Right lobe of liver (tissue), 6 donors: ENCODE measurements around the gene KRT80. TPM values are rescaled to one million over a fixed set of nuclear protein-coding genes. Genes with fewer than 3 reads are reported as not detected.
"Not testable (repeated sequence)": the region's sequence is repeated elsewhere in the genome, so short reads cannot be mapped to it uniquely, and the experiment has no call there.

Experiments used
- ATAC-seq, 4 donors: fragments of 200-7000 bp; cut with Tn5 transposase; one replicate each; pipeline ENCODE4 v1.9.1; 2020; ENCODE audit warnings: mild to moderate bottlenecking in 4 of 4, moderate library complexity in 4 of 4
- DNase-seq, 3 donors: peaks; one replicate each; pipeline ENCODE4 v3.0.0-alpha.2; 2020
- H3K27ac ChIP-seq, 3 donors: fragments of 200-600 bp; one replicate each; pipeline ENCODE4 v1.8.0; 2022
- H3K27me3 ChIP-seq, 2 donors: fragments of 200-600 bp; one replicate each; pipeline ENCODE4 v1.8.0; 2022
- H3K36me3 ChIP-seq, 4 donors: fragments of 200-600 bp; sonication (generic) in 1 of 4; one replicate each; pipeline versions ENCODE4 v1.5.1 to v1.8.0; 2017 to 2022; ENCODE audit warnings: control low read depth in 1 of 4
- H3K4me1 ChIP-seq, 4 donors: fragments of 200-600 bp; sonication (generic) in 1 of 4; one replicate each; pipeline versions ENCODE4 v1.5.1 to v1.8.0; 2017 to 2022; ENCODE audit warnings: control low read depth in 1 of 4
- H3K4me3 ChIP-seq, 3 donors: fragments of 200-600 bp; one replicate each; pipeline ENCODE4 v1.8.0; 2022
- H3K9me3 ChIP-seq, 4 donors: fragments of 200-600 bp; sonication (generic) in 1 of 4; one replicate each; pipeline versions ENCODE4 v1.5.1 to v1.8.0; 2017 to 2022; ENCODE audit warnings: control low read depth in 1 of 4
- POLR2A ChIP-seq: fragments of 450-650 bp; IDR thresholded peaks from one replicate; pipeline ENCODE4 v1.6.1; 2017; ENCODE audit warnings: antibody characterized with exemption, mild to moderate bottlenecking
- WGBS: methylation state at CpG from one replicate; pipeline ENCODE4 v1.1.6; 2018; ENCODE audit warnings: low coverage, low lambda C conversion rate; ENCODE audit not compliant: insufficient coverage; ENCODE audit errors: missing lambda C conversion rate; 5-methylcytosine and 5-hydroxymethylcytosine counted together
- intact Hi-C, 2 donors: fragments of 100-400 bp; cut with DNase I; formaldehyde crosslinking; loops; one replicate each; pipeline versions ENCODE4 v1.11.2 to v1.14.1; 2022
- long read RNA-seq: library from polyadenylated mRNA; unstranded; transcript quantifications from one replicate; pipeline ENCODE4 v2.0.0, GENCODE V29; 2019
- total RNA-seq, 6 experiments: library from RNA; depleted of rRNA in 2 of 6; stranded (reverse); fragments of >200 nt in 2 of 6; fragmentation: NEBNext Ultra II Directional in 3 of 6; extraction: Animal tissue kit (Norgen Biotek cat#: 25700) in 3 of 6; gene quantifications; one replicate each; pipeline versions ENCODE4 v1.1.0 to v1.2.4, GENCODE V29; 2016 to 2023
- TF ChIP-seq, protein P1 (sequence below), 4 donors: fragments of 200-600 bp in 3 of 4; fragments of 450-650 bp in 1 of 4; IDR thresholded peaks; one replicate each; pipeline versions ENCODE4 v1.5.1 to v1.8.0; 2016 to 2022; ENCODE audit warnings: antibody characterized with exemption in 4 of 4, mild to moderate bottlenecking in 2 of 4
- donor health status: DM: no; HTN: yes; CAD: no.
- donor health status: DM: no; HTN: no; CAD: no.
- donor health status: DM: no; HTN: no; CAD: no.
- donor health status: DM: no; HTN: yes; CAD: no.
- donor health status: DM: no; HTN: yes; CAD: no.

KRT80 gene
- under 1 TPM; 0.09 to 0.51 (median 0.15) TPM for total RNA-seq
- long read RNA-seq, partial matches to known transcripts, result 0 of 1 reads
- long read RNA-seq, other reads (novel, unspliced or antisense), result 1 of 1 reads

- H3K4me1 ChIP-seq, result no peaks in the 10 kb centered on the region
- no peaks in the 10 kb centered on the region for H3K36me3 ChIP-seq
- ATAC-seq (peak; percentile 76 to 95 (median 86)), DNase-seq (peak; percentile 82 to 91 (median 90))
- intact Hi-C loops, result no loop called here
- no peak within 1 kb of the TSS for H3K4me3 ChIP-seq
- TF ChIP-seq, protein P1, sequence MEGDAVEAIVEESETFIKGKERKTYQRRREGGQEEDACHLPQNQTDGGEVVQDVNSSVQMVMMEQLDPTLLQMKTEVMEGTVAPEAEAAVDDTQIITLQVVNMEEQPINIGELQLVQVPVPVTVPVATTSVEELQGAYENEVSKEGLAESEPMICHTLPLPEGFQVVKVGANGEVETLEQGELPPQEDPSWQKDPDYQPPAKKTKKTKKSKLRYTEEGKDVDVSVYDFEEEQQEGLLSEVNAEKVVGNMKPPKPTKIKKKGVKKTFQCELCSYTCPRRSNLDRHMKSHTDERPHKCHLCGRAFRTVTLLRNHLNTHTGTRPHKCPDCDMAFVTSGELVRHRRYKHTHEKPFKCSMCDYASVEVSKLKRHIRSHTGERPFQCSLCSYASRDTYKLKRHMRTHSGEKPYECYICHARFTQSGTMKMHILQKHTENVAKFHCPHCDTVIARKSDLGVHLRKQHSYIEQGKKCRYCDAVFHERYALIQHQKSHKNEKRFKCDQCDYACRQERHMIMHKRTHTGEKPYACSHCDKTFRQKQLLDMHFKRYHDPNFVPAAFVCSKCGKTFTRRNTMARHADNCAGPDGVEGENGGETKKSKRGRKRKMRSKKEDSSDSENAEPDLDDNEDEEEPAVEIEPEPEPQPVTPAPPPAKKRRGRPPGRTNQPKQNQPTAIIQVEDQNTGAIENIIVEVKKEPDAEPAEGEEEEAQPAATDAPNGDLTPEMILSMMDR (IDR thresholded peaks at IDR 0.05), result no peak
- no peak for TF ChIP-seq POLR2A
- 21% methylated on average over 8 of the region's 20 CpGs for WGBS
- H3K27ac ChIP-seq, result peak within 1 kb of the TSS in 1 of 3 donors; percentile 1
- no peaks in the 10 kb centered on the region for H3K27me3 ChIP-seq
- H3K9me3 ChIP-seq, result no peaks in the 10 kb centered on the region
Observed at GRCh38 chr12:52191841-52192791, at the start of gene KRT80. KRT80 (minus strand) TSS chr12:52192014; CDS start chr12:52191902, 112 bp downstream.

GRCh38 chr12:52241205-52241842 lies 49.5 kb upstream of the KRT80 start:
- TF ChIP-seq, protein P1 (IDR thresholded peaks at IDR 0.05), result no peak
- no peak for TF ChIP-seq POLR2A
- H3K27ac ChIP-seq, result no peak overlapping the region
- ATAC-seq, result no peak
- intact Hi-C loops, result no loop called here
- H3K9me3 ChIP-seq, result no peaks in the 10 kb centered on the region
- no peaks in the 10 kb centered on the region for H3K4me1 ChIP-seq
- H3K27me3 ChIP-seq, result no peaks in the 10 kb centered on the region
- WGBS, result 51% methylated on average over 2 of the region's 11 CpGs
- DNase-seq, result no peak
- no peaks in the 10 kb centered on the region for H3K36me3 ChIP-seq
- H3K4me3 ChIP-seq, result no peak overlapping the region

- H3K27ac ChIP-seq, ATAC-seq, H3K27me3 ChIP-seq, H3K4me1 ChIP-seq, H3K36me3 ChIP-seq, H3K4me3 ChIP-seq, H3K9me3 ChIP-seq, intact Hi-C loops, DNase-seq: not testable (repeated sequence)
- 75% methylated on average over 6 of the region's 6 CpGs for WGBS
Observed at GRCh38 chr12:52240247-52240646, 48.4 kb upstream of the KRT80 start.

- no peak overlapping the region for H3K27ac ChIP-seq
- no peaks in the 10 kb centered on the region for H3K9me3 ChIP-seq
- H3K4me3 ChIP-seq, result no peak overlapping the region
- 37% methylated on average over 2 of the region's 2 CpGs for WGBS
- H3K4me1 ChIP-seq, result no peaks in the 10 kb centered on the region
- DNase-seq, result no peak
- intact Hi-C loops, result no loop called here
- TF ChIP-seq, protein P1 (IDR thresholded peaks at IDR 0.05), result no peak
- TF ChIP-seq POLR2A, result no peak
- no peaks in the 10 kb centered on the region for H3K27me3 ChIP-seq
- ATAC-seq, result no peak
- H3K36me3 ChIP-seq, result no peaks in the 10 kb centered on the region
Observed at GRCh38 chr12:52239767-52240166, 48.0 kb upstream of the KRT80 start.
